SK-N-SH (cell line): ENCODE results near the gene GAB2. TPM values are rescaled to one million over a fixed set of nuclear protein-coding genes. Genes with fewer than 3 reads are reported as not detected.

Experiments used
- CTCF ChIA-PET: fragments of 300-600, 350-600 bp; formaldehyde crosslinking; extraction: SDS; loops from one replicate; lab custom pipeline; 2021; lab: Yijun Ruan, JAX
- POLR2A ChIA-PET: fragments of 350-600 bp; sonication (Branson Sonifier 250); formaldehyde crosslinking; extraction: SDS; loops from one replicate; lab custom pipeline; 2020; ENCODE audit warnings: antibody characterized with exemption, inconsistent platforms; lab: Yijun Ruan, JAX
- DNase-seq: peaks from one replicate; pipeline ENCODE4 v3.0.0; 2012
- H2AFZ ChIP-seq: fragments of 200-600 bp; sonication (generic); 2 replicates; pipeline ENCODE4 v1.8.1; 2016; ENCODE audit warnings: antibody characterized with exemption, mild to moderate bottlenecking, low read depth
- H3F3A ChIP-seq: fragments of 200-600 bp; sonication (generic); replicated peaks from 2 replicates; pipeline ENCODE3; 2016; ENCODE audit warnings: antibody characterized with exemption, mild to moderate bottlenecking; ENCODE audit not compliant: insufficient read depth
- H3K27ac ChIP-seq, 2 experiments: fragments of 200-500 bp in 1 of 2; fragments of 200-600 bp in 1 of 2; sonication (Bioruptor generic) in 1 of 2; sonication (generic), shearing (Covaris generic) in 1 of 2; 2 replicates each; pipeline versions ENCODE4 v1.5.1 to v1.6.1; 2014 to 2016; ENCODE audit warnings: low read depth in 2 of 2, inconsistent platforms in 1 of 2, low read length in 1 of 2, mild to moderate bottlenecking in 1 of 2, mixed read lengths in 1 of 2
- H3K27me3 ChIP-seq: fragments of 200-600 bp; sonication (generic), shearing (Covaris generic); 2 replicates; pipeline ENCODE4 v1.6.1; 2016; ENCODE audit warnings: mixed run types; ENCODE audit not compliant: insufficient read depth
- H3K36me3 ChIP-seq, 2 experiments: fragments of 200-500 bp in 1 of 2; fragments of 200-600 bp in 1 of 2; sonication (Bioruptor generic) in 1 of 2; sonication (generic) in 1 of 2; replicated peaks in 1 of 2; 2 replicates each; pipeline versions ENCODE3 to v1.5.1; 2014 to 2016; ENCODE audit warnings: low read length in 1 of 2, mild to moderate bottlenecking in 1 of 2; ENCODE audit not compliant: insufficient read depth in 2 of 2, control insufficient read depth in 1 of 2
- H3K4me1 ChIP-seq, 2 experiments: fragments of 200-500 bp in 1 of 2; fragments of 200-600 bp in 1 of 2; sonication (Bioruptor generic) in 1 of 2; sonication (generic), shearing (Covaris generic) in 1 of 2; 2 replicates each; pipeline versions ENCODE4 v1.5.1 to v1.6.1; 2014 to 2016; ENCODE audit warnings: low read depth in 1 of 2, low read length in 1 of 2, mixed run types in 1 of 2; ENCODE audit not compliant: insufficient read depth in 2 of 2, control insufficient read depth in 1 of 2
- H3K4me2 ChIP-seq: fragments of 200-600 bp; sonication (generic), shearing (Covaris generic); 2 replicates; pipeline ENCODE4 v1.6.1; 2017; ENCODE audit warnings: mixed run types
- H3K4me3 ChIP-seq, 2 experiments: fragments of 200-500 bp in 1 of 2; fragments of 200-600 bp in 1 of 2; sonication (Bioruptor generic) in 1 of 2; sonication (generic), shearing (Covaris generic) in 1 of 2; 2 replicates each; pipeline versions ENCODE4 v1.5.1 to v1.8.1; 2014 to 2016; ENCODE audit warnings: low read depth in 2 of 2, inconsistent platforms in 1 of 2, low read length in 1 of 2, mild to moderate bottlenecking in 1 of 2, mixed read lengths in 1 of 2, moderate library complexity in 1 of 2
- H3K79me2 ChIP-seq: fragments of 200-600 bp; sonication (generic); 2 replicates; pipeline ENCODE4 v1.8.1; 2017; ENCODE audit warnings: mild to moderate bottlenecking; ENCODE audit not compliant: insufficient read depth
- H3K9ac ChIP-seq: fragments of 200-600 bp; sonication (generic); 2 replicates; pipeline ENCODE4 v1.6.1; 2017; ENCODE audit warnings: mixed run types
- H3K9me2 ChIP-seq: fragments of 200-600 bp; sonication (generic); 2 replicates; pipeline ENCODE4 v1.6.1; 2017; ENCODE audit warnings: mixed run types
- H3K9me3 ChIP-seq: fragments of 200-600 bp; sonication (generic); 2 replicates; pipeline ENCODE4 v1.6.1; 2017; ENCODE audit warnings: mixed run types, mild to moderate bottlenecking, moderate library complexity
- H4K20me1 ChIP-seq: fragments of 200-600 bp; sonication (generic); 2 replicates; pipeline ENCODE4 v1.6.1; 2017; ENCODE audit warnings: mild to moderate bottlenecking, mixed run types; ENCODE audit not compliant: insufficient read depth
- ELF1 ChIP-seq: IDR thresholded peaks from 2 replicates; pipeline ENCODE4 v1.4.0; 2012
- EP300 ChIP-seq, 2 experiments: IDR thresholded peaks; 2 replicates each; pipeline versions ENCODE4 v1.4.0 to v1.6.1; 2012; ENCODE audit warnings: borderline replicate concordance in 1 of 2, low read depth in 1 of 2, low read length in 1 of 2
- FOXM1 ChIP-seq: IDR thresholded peaks from 2 replicates; pipeline ENCODE4 v1.4.0; 2012; ENCODE audit warnings: low read depth, mild to moderate bottlenecking
- GABPA ChIP-seq: IDR thresholded peaks from 2 replicates; pipeline ENCODE4 v1.4.0; 2012; ENCODE audit warnings: low read depth, mild to moderate bottlenecking
- MAX ChIP-seq: IDR thresholded peaks from 2 replicates; pipeline ENCODE4 v1.4.0; 2012; ENCODE audit warnings: low read depth
- MEF2A ChIP-seq: IDR thresholded peaks from 2 replicates; pipeline ENCODE4 v1.4.0; 2012; ENCODE audit warnings: low read depth, borderline replicate concordance
- POLR2AphosphoS5 ChIP-seq: IDR thresholded peaks from 2 replicates; pipeline ENCODE4 v1.6.1; 2012; ENCODE audit warnings: low read depth, low read length
- RCOR1 ChIP-seq: fragments of 150-350 bp; IDR thresholded peaks from 2 replicates; pipeline ENCODE4 v1.6.1; 2017; ENCODE audit warnings: antibody characterized with exemption, low read length
- RFX5 ChIP-seq: IDR thresholded peaks from 2 replicates; pipeline ENCODE4 v1.6.1; 2012; ENCODE audit warnings: mild to moderate bottlenecking, improper control_type of control experiment, low read length
- SIN3A ChIP-seq: IDR thresholded peaks from 2 replicates; pipeline ENCODE4 v1.6.1; 2012; ENCODE audit warnings: low read depth, mild to moderate bottlenecking, low read length, moderate library complexity, borderline replicate concordance
- TAF1 ChIP-seq: IDR thresholded peaks from 2 replicates; pipeline ENCODE4 v1.6.1; 2012; ENCODE audit warnings: low read depth, mild to moderate bottlenecking, low read length, moderate library complexity, borderline replicate concordance
- TCF12 ChIP-seq: IDR thresholded peaks from 2 replicates; pipeline ENCODE4 v1.4.0; 2012
- TEAD4 ChIP-seq: IDR thresholded peaks from 2 replicates; pipeline ENCODE4 v1.4.0; 2012; ENCODE audit warnings: mild to moderate bottlenecking, borderline replicate concordance; ENCODE audit not compliant: insufficient read depth
- USF2 ChIP-seq: fragments of 150-350 bp; IDR thresholded peaks from 2 replicates; pipeline ENCODE4 v1.6.1; 2017; ENCODE audit warnings: antibody characterized with exemption, low read length, low read depth, borderline replicate concordance
- YY1 ChIP-seq: IDR thresholded peaks from 2 replicates; pipeline ENCODE4 v1.4.0; 2012; ENCODE audit warnings: low read depth, mild to moderate bottlenecking
- WGBS: methylation state at CpG from one replicate; pipeline ENCODE4 v1.1.6; 2017; ENCODE audit warnings: low lambda C conversion rate; 5-methylcytosine and 5-hydroxymethylcytosine counted together
- polyA plus RNA-seq, 3 experiments: library from polyadenylated mRNA; depleted of rRNA; stranded (reverse); fragments of >200 nt; gene quantifications; 2 replicates each; pipeline ENCODE4 v1.2.3, GENCODE V29; 2012
- TF ChIP-seq, protein P1 (sequence below): IDR thresholded peaks from 2 replicates; pipeline ENCODE4 v1.6.1; 2012; ENCODE audit warnings: mild to moderate bottlenecking, low read depth, low read length, moderate library complexity
- TF ChIP-seq, protein P2 (sequence below): IDR thresholded peaks from 2 replicates; pipeline ENCODE4 v1.4.0; 2012; ENCODE audit warnings: low read depth, borderline replicate concordance

Gene GAB2
- polyA plus RNA-seq, 1 of the 3 experiments (the other 2 are of a cell fraction) = 5.6 TPM

DNA sequence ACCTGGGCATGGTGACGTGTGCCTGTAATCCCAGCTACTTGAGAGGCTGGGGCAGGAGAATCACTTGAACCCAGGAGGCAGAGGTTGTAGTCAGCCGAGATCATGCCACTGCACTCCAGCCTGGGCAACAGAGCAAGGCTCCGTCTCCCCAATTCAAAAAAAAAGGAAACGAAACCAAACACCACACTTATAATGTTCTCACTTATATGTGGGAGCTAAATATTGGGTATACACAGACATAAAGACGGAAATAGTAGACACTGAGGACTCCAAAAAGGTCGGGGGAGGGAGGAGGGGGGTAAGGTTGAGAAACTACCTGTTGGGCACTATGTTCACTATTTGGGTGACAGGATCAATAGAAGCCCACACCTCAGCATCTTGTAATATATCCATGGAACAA, 94.3 kb downstream of the GAB2 start:
- H4K20me1 ChIP-seq = no peaks in the 10 kb centered on the region
- TF ChIP-seq POLR2AphosphoS5 (no peak), USF2 (no peak), TAF1 (no peak), TEAD4 (no peak), RCOR1 (no peak), SIN3A (no peak), EP300 (IDR thresholded peaks at IDR 0.05; ENCODE audit: borderline replicate concordance in 1 of 2, low read depth in 1 of 2, low read length in 1 of 2) (no peak), YY1 (no peak), MEF2A (no peak), ELF1 (no peak), TCF12 (no peak), MAX (no peak), RFX5 (no peak), GABPA (no peak), FOXM1 (no peak)
- TF ChIP-seq, protein P1, sequence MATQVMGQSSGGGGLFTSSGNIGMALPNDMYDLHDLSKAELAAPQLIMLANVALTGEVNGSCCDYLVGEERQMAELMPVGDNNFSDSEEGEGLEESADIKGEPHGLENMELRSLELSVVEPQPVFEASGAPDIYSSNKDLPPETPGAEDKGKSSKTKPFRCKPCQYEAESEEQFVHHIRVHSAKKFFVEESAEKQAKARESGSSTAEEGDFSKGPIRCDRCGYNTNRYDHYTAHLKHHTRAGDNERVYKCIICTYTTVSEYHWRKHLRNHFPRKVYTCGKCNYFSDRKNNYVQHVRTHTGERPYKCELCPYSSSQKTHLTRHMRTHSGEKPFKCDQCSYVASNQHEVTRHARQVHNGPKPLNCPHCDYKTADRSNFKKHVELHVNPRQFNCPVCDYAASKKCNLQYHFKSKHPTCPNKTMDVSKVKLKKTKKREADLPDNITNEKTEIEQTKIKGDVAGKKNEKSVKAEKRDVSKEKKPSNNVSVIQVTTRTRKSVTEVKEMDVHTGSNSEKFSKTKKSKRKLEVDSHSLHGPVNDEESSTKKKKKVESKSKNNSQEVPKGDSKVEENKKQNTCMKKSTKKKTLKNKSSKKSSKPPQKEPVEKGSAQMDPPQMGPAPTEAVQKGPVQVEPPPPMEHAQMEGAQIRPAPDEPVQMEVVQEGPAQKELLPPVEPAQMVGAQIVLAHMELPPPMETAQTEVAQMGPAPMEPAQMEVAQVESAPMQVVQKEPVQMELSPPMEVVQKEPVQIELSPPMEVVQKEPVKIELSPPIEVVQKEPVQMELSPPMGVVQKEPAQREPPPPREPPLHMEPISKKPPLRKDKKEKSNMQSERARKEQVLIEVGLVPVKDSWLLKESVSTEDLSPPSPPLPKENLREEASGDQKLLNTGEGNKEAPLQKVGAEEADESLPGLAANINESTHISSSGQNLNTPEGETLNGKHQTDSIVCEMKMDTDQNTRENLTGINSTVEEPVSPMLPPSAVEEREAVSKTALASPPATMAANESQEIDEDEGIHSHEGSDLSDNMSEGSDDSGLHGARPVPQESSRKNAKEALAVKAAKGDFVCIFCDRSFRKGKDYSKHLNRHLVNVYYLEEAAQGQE = no peak
- TF ChIP-seq, protein P2, sequence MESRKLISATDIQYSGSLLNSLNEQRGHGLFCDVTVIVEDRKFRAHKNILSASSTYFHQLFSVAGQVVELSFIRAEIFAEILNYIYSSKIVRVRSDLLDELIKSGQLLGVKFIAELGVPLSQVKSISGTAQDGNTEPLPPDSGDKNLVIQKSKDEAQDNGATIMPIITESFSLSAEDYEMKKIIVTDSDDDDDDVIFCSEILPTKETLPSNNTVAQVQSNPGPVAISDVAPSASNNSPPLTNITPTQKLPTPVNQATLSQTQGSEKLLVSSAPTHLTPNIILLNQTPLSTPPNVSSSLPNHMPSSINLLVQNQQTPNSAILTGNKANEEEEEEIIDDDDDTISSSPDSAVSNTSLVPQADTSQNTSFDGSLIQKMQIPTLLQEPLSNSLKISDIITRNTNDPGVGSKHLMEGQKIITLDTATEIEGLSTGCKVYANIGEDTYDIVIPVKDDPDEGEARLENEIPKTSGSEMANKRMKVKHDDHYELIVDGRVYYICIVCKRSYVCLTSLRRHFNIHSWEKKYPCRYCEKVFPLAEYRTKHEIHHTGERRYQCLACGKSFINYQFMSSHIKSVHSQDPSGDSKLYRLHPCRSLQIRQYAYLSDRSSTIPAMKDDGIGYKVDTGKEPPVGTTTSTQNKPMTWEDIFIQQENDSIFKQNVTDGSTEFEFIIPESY = no peak
- CTCF ChIA-PET = interaction anchor here (0.6 kb wide), 1 partner anchor 78 kb away, joined by 3 read pairs; no protein-coding TSS in a partner anchor
- POLR2A ChIA-PET = no interaction called here
- H3K4me2 ChIP-seq = no peak overlapping the region
- H3K9ac ChIP-seq = no peak overlapping the region
- no peak overlapping the region for H3K4me3 ChIP-seq
- H3K4me1 ChIP-seq = peaks cover 12 to 19% of the 10 kb centered on the region in 2 experiments
- peaks cover 7% of the 10 kb centered on the region for H3F3A ChIP-seq
- no peak overlapping the region for H3K27ac ChIP-seq
- H3K79me2 ChIP-seq = peaks cover 3% of the 10 kb centered on the region; the same call in 1 of the 2 replicates
- no peaks in the 10 kb centered on the region for H3K9me2 ChIP-seq
- no peaks in the 10 kb centered on the region for H3K27me3 ChIP-seq
- no peaks in the 10 kb centered on the region for H3K9me3 ChIP-seq
- H3K36me3 ChIP-seq = no peaks in the 10 kb centered on the region
- H2AFZ ChIP-seq = no peak overlapping the region
- no peak for DNase-seq
- 83% methylated on average over 6 of the region's 6 CpGs for WGBS
